ENCODE data around the gene SLC9A3. TPM values are rescaled to one million over a fixed set of nuclear protein-coding genes. Genes with fewer than 3 reads are reported as not detected.

The SLC9A3 gene
- total RNA-seq, 3 donors from 2014 or later (not counting 1 experiment from before 2014, with no cell fraction given), result 0.61 to 1.1 (median 0.73) TPM

GRCh38 chr5:524973-525761, 918 bp upstream of the SLC9A3 start:
- Histone ChIP-seq H3K4me3 (ENCODE audit: low read length) (no peak overlapping the region), H3K27me3 (ENCODE audit: control insufficient read depth, insufficient read depth, low read length) (peaks cover 42% of the 10 kb centered on the region), H3K9me3 (ENCODE audit: control insufficient read depth, insufficient read depth, low read length) (no peaks in the 10 kb centered on the region), H3K4me1 (ENCODE audit: control insufficient read depth, insufficient read depth, low read length) (peaks cover 27% of the 10 kb centered on the region), H3K27ac (ENCODE audit: low read length) (no peak overlapping the region), H3K36me3 (ENCODE audit: control insufficient read depth, insufficient read depth, low read length) (no peaks in the 10 kb centered on the region)
- ATAC-seq (no peak), DNase-seq (no peak)
- WGBS (ENCODE audit: insufficient coverage), result 45% methylated on average over 24 of the region's 24 CpGs
- no peaks in the 10 kb centered on the region for H3K36me3 Mint-ChIP-seq
- H3K9me3 Mint-ChIP-seq, result no peaks in the 10 kb centered on the region
- H3K4me1 Mint-ChIP-seq, result peaks cover 21 to 37% of the 10 kb centered on the region in 2 donors
- H3K27ac Mint-ChIP-seq, result no peak overlapping the region
- H3K4me3 Mint-ChIP-seq, result peak overlapping the region; percentile 63
- no peak for TF ChIP-seq CTCF (IDR thresholded peaks at IDR 0.05)
- intact Hi-C loops (cut with micrococcal nuclease), result no loop called here
- peaks cover 23 to 47% of the 10 kb centered on the region in 2 donors for H3K27me3 Mint-ChIP-seq (ENCODE audit: low read depth in 2 of 2)

DNA sequence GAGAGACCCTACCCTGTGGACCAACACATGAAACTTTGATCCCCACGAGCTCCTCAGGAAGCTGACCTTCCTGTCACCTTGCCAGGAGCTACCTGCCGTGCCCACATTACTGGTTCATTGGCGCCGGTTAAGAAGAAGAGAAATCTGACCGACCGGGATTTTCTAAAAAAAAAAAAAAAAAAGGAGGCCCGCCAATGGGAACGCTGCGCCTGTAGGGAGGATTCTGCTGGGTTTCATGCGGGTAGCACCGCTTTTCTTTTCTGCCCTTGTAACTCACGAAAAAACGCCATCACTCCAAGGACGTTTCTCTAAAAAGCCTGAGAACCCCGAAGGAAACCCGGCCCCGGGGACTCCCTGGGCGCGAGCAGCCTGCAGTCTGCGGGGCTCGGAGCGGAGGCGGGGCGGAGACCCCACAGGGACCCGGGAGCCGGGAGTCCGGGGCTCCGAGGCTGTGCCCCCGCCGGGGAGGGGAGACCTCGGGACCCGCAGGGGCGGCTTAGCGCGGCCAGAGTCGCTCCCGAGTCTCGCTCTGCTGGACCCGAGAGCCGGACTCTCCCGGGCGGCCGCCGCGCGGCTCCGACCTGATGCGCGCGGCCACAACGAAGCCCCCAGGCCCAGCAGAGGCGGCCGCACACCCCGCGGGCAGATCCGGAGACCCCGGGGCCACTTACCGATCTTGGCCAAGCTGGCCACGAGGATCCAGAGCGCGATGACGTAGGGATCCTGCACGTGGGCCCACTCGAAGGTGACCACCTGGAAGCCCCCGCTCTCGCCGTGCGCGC, 617 bp downstream of the SLC9A3 start:
- DNase-seq, result no peak
- H3K9me3 Mint-ChIP-seq, result no peaks in the 10 kb centered on the region
- Histone ChIP-seq H3K9me3 (ENCODE audit: control insufficient read depth, insufficient read depth, low read length) (no peaks in the 10 kb centered on the region), H3K27me3 (ENCODE audit: control insufficient read depth, insufficient read depth, low read length) (peaks cover 36% of the 10 kb centered on the region), H3K4me1 (ENCODE audit: control insufficient read depth, insufficient read depth, low read length) (peaks cover 20% of the 10 kb centered on the region), H3K4me3 (ENCODE audit: low read length) (no peak overlapping the region), H3K36me3 (ENCODE audit: control insufficient read depth, insufficient read depth, low read length) (no peaks in the 10 kb centered on the region), H3K27ac (ENCODE audit: low read length) (no peak overlapping the region)
- no peak overlapping the region for H3K27ac Mint-ChIP-seq
- no peak for ATAC-seq
- peaks cover 9 to 27% of the 10 kb centered on the region in 2 donors for H3K4me1 Mint-ChIP-seq
- H3K27me3 Mint-ChIP-seq (ENCODE audit: low read depth in 2 of 2), result peaks cover 12 to 38% of the 10 kb centered on the region in 2 donors
- H3K4me3 Mint-ChIP-seq, result peak overlapping the region; percentile 53
- H3K36me3 Mint-ChIP-seq, result no peaks in the 10 kb centered on the region
- no peak for TF ChIP-seq CTCF (IDR thresholded peaks at IDR 0.05)
- intact Hi-C loops (cut with micrococcal nuclease), result no loop called here
- WGBS (ENCODE audit: insufficient coverage), result 4% methylated on average over 69 of the region's 69 CpGs

GRCh38 chr5:522899-523440, 1.3 kb downstream of the SLC9A3 start:
- no peak overlapping the region for H3K27ac Mint-ChIP-seq
- H3K4me3 ChIP-seq (ENCODE audit: low read length), result no peak overlapping the region
- no peak overlapping the region for H3K27ac ChIP-seq (ENCODE audit: low read length)
- peaks cover 12 to 39% of the 10 kb centered on the region in 2 donors for H3K27me3 Mint-ChIP-seq (ENCODE audit: low read depth in 2 of 2)
- H3K4me1 Mint-ChIP-seq, result peaks cover 9 to 27% of the 10 kb centered on the region in 2 donors
- TF ChIP-seq CTCF (IDR thresholded peaks at IDR 0.05), result no peak
- H3K27me3 ChIP-seq (ENCODE audit: control insufficient read depth, insufficient read depth, low read length), result peaks cover 36% of the 10 kb centered on the region
- DNase-seq, result no peak
- no peaks in the 10 kb centered on the region for H3K9me3 Mint-ChIP-seq
- no peaks in the 10 kb centered on the region for H3K36me3 Mint-ChIP-seq
- no peaks in the 10 kb centered on the region for H3K9me3 ChIP-seq (ENCODE audit: control insufficient read depth, insufficient read depth, low read length)
- intact Hi-C loops (cut with micrococcal nuclease), result no loop called here
- ATAC-seq, result no peak
- 26% methylated on average over 21 of the region's 21 CpGs for WGBS (ENCODE audit: insufficient coverage)
- H3K4me1 ChIP-seq (ENCODE audit: control insufficient read depth, insufficient read depth, low read length), result peaks cover 19% of the 10 kb centered on the region
- no peaks in the 10 kb centered on the region for H3K36me3 ChIP-seq (ENCODE audit: control insufficient read depth, insufficient read depth, low read length)
- H3K4me3 Mint-ChIP-seq, result no peak overlapping the region
